A549 (cell line): Measurements from ENCODE around the gene STXBP6.

Experiments used
- CBX2 ChIP-seq: fragments of 200-600 bp; sonication (generic); IDR thresholded peaks from 2 replicates; pipeline ENCODE4 v1.6.1; 2016; ENCODE audit warnings: low read depth, mild to moderate bottlenecking, borderline replicate concordance
- HOXB13 ChIP-seq: fragments of 250-450 bp; sonication (Bioruptor Pico); IDR thresholded peaks from 2 replicates; pipeline ENCODE4 v1.5.0; 2020; ENCODE audit warnings: low read depth, mild to moderate bottlenecking, moderate library complexity
- TF ChIP-seq, protein P1 (sequence below): fragments of >200 bp; sonication (Bioruptor Twin); formaldehyde crosslinking; IDR thresholded peaks from 3 replicates; pipeline ENCODE4 v1.5.1; 2016
- TF ChIP-seq, protein P2 (sequence below): IDR thresholded peaks from 2 replicates; pipeline ENCODE4 v1.6.1; 2012

DNA sequence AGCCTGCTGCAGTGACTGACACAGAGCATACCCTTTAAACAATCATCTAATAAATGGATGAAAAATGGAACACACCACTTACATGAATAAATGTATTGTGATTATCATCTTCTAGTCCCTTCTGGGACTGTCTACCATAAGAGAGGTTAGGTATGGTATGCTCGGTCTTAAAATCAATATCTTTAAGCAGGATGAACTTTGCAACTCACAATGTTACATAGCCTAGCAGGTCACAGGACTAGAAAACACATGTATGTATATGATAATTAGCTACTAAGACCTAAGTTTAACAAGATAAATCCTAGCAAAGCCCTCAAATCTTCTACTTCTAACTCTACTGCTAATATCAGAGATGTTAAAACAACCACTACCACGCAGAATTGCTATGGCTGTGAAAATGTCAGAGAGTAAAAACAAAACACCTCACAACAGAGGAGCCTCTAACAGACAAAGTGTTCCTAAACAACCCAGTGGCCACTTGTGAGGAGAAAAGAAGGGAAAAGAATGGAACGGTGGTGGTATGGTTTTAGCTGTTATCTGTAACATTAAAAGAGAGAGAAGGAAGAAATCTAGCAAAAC lies 139.4 kb downstream of the STXBP6 start:
- TF ChIP-seq, protein P1, sequence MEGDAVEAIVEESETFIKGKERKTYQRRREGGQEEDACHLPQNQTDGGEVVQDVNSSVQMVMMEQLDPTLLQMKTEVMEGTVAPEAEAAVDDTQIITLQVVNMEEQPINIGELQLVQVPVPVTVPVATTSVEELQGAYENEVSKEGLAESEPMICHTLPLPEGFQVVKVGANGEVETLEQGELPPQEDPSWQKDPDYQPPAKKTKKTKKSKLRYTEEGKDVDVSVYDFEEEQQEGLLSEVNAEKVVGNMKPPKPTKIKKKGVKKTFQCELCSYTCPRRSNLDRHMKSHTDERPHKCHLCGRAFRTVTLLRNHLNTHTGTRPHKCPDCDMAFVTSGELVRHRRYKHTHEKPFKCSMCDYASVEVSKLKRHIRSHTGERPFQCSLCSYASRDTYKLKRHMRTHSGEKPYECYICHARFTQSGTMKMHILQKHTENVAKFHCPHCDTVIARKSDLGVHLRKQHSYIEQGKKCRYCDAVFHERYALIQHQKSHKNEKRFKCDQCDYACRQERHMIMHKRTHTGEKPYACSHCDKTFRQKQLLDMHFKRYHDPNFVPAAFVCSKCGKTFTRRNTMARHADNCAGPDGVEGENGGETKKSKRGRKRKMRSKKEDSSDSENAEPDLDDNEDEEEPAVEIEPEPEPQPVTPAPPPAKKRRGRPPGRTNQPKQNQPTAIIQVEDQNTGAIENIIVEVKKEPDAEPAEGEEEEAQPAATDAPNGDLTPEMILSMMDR: no peak
- TF ChIP-seq HOXB13 (CRISPR knock-in tag) (no peak), CBX2 (no peak)
- TF ChIP-seq, protein P2, sequence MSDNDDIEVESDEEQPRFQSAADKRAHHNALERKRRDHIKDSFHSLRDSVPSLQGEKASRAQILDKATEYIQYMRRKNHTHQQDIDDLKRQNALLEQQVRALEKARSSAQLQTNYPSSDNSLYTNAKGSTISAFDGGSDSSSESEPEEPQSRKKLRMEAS: no peak
